Astrocyte of the cerebellum (primary cell): Measurements from ENCODE around the gene XXYLT1.

Experiments
- DNase-seq: peaks from one replicate; pipeline ENCODE4 v3.0.0-alpha.2; 2011; ENCODE audit warnings: low read depth
- H3K4me3 ChIP-seq: 2 replicates; pipeline ENCODE4 v1.5.1; 2011; ENCODE audit warnings: mild to moderate bottlenecking, low read depth, low read length, moderate library complexity
- in situ Hi-C: cut with HindIII; loops from 2 replicates; pipeline ENCODE4 v1.10.0; 2017; ENCODE audit warnings: low sequenced_read_pairs
- TF ChIP-seq, protein P1 (sequence below): IDR thresholded peaks from 2 replicates; pipeline ENCODE4 v1.5.1; 2012; ENCODE audit warnings: low read length, low read depth, moderate library complexity, mild to moderate bottlenecking; ENCODE audit errors: missing control alignments

Gene XXYLT1

DNA sequence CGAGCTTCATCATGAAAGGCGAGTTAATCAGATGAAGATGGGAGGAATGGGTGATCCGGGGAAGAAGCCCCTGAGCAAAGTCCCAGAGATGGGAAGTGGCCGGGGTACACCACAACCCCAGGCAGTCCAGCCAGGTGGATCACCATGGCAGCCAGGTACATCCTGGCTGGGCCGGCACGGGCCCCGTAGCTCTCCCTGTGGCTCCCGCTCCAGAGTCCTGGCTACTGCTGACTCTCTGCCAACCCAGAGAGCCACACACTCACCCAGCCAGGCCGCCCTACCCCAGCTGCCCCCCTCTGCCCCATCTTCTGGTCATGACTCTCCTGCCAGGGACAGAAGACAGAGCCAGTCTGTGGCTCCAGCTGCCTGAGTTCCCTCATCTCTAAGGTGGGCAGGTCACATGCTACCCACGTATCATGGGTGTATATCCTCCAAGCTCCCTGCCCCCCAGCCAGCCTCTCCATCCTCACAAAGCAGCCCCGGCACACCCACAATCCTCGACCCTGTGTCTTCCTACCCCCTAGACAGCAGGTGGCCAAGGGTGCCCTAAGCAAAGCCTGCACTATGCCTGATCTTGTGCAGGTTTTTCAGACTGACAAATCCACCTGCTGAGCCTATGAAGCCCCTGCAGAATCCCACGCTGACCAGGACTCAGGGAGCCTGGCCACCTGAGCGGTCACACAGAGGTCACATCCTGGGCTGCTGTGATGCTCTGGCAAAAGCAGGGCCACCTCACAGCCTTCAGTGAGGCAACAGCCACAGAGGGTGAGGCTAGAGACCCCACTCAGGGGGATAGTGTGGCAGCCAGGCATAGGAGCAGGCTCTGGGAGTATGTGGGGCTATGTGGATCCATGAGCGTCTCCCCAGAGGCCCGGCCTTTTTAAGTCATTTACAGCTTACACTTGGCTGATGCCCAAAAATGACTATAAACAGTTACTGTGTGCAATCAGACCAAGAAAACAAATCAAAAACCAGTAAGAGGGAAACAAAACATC is 13.2 kb downstream of the XXYLT1 start:
- in situ Hi-C loops, result loop anchor here (5.0 kb wide), 2 partner anchors 135 to 575 kb away; no protein-coding TSS in a partner anchor
- DNase-seq, result no peak
- TF ChIP-seq, protein P1, sequence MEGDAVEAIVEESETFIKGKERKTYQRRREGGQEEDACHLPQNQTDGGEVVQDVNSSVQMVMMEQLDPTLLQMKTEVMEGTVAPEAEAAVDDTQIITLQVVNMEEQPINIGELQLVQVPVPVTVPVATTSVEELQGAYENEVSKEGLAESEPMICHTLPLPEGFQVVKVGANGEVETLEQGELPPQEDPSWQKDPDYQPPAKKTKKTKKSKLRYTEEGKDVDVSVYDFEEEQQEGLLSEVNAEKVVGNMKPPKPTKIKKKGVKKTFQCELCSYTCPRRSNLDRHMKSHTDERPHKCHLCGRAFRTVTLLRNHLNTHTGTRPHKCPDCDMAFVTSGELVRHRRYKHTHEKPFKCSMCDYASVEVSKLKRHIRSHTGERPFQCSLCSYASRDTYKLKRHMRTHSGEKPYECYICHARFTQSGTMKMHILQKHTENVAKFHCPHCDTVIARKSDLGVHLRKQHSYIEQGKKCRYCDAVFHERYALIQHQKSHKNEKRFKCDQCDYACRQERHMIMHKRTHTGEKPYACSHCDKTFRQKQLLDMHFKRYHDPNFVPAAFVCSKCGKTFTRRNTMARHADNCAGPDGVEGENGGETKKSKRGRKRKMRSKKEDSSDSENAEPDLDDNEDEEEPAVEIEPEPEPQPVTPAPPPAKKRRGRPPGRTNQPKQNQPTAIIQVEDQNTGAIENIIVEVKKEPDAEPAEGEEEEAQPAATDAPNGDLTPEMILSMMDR, result no peak
- H3K4me3 ChIP-seq, result no peak overlapping the region

DNA sequence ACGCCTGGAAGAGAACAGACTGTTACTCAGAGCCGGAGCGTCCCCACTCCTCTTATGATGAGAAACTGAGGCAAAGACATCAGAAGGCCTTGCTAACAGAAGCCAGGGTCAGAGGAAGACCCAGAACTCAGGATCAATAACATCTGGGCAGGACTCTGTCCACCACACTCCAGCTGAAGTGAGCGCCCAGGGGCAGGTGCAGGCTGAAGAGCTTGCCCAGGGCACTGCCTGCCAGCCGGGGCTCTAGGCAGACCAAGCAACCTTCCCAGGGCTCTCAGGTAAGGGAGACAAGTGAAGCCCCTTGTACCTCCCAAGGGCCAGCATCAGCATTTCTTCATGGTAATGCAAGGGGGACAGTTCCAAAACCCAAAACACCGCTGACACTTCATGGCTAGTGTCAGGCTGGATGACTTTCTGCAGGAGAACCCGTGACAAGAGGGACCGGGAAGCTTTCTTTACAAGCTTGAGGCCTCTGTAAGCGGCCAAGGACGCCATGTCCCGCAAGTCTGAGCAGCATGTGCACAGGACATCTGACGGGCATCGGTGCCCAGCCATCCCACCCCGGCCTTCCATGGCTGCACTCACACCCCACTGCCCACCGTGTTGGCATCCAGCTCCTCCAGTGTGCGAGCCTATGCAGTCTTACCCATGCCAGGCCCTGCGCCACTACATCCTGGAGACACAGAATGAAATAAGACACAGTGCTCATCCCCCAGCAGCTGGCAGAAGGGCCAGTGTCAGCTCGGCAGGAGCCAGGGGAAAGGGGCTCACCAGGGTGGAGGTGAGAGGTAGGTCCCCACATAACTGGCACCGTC is 14.1 kb downstream of the XXYLT1 start:
- TF ChIP-seq, protein P1, result no peak
- in situ Hi-C loops, result loop anchor here (5.0 kb wide), 2 partner anchors 135 to 575 kb away; no protein-coding TSS in a partner anchor
- no peak overlapping the region for H3K4me3 ChIP-seq
- DNase-seq, result no peak

DNA sequence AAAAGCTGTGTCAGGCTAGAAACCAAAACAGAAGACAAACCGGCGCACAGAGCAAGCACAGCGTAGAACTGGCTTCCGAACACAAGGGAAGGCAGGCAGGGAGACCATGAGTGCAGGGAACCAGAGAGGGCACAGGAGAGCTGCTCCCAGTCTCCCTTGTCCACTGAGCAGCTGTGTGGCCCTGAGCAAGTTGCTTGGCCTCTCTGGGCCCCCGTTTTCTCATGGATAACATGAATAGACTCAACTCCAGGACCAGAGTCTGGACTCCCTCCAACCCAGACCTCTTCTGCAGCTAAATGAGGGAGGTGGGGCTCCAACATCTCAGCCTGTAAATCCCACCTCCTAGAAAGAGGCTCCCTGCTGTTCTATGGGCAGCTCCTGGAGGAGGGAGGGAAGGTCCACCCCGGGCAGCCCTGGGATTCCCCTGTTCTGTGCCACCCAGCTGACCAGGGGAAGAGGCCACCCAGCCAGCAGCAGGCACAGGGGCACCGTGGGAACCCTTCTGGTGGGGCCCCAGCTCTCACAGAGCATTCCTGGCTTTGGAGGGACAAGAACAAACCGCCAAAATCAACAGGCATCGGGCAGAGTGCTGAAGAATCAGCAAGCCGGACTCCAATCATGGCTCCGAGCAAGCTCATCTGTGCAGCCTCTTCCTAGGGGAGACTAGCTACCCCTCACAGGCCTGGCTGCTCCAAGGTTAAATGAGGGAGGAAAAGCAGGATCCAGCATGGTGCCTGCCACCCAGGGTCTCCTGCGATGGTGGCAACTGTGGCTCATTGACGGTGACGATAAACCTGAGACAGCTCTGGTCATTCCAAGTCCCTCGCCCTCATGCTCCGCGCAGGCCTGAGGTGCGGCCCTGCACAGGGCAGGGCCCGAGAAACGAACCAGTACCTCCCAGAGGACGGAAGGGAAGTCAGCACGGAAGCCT is 15.1 kb downstream of the XXYLT1 start:
- in situ Hi-C loops, result loop anchor here (5.0 kb wide), 2 partner anchors 134 to 574 kb away; no protein-coding TSS in a partner anchor
- TF ChIP-seq, protein P1, result no peak
- no peak for DNase-seq
- no peak overlapping the region for H3K4me3 ChIP-seq

DNA sequence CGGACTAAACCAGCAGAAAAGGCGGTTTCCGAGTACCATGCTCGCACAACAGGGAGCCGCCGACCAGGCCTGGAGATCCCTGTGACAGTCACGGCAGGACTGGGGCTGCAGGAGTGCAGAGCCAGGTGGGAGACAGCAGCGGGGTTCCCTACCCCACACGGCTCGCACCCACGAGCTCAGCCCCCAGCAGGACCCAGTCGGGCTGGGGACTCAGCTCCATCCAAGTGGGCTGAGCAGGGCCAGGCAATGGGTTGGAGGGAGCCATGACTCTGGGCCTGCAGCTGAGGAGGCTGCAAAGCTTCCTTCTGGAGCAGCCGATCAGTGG is 15.8 kb downstream of the XXYLT1 start:
- H3K4me3 ChIP-seq, result no peak overlapping the region
- no peak for DNase-seq
- TF ChIP-seq, protein P1, result no peak
- in situ Hi-C loops, result loop anchor here (5.0 kb wide), 2 partner anchors 133 to 573 kb away; no protein-coding TSS in a partner anchor

DNA sequence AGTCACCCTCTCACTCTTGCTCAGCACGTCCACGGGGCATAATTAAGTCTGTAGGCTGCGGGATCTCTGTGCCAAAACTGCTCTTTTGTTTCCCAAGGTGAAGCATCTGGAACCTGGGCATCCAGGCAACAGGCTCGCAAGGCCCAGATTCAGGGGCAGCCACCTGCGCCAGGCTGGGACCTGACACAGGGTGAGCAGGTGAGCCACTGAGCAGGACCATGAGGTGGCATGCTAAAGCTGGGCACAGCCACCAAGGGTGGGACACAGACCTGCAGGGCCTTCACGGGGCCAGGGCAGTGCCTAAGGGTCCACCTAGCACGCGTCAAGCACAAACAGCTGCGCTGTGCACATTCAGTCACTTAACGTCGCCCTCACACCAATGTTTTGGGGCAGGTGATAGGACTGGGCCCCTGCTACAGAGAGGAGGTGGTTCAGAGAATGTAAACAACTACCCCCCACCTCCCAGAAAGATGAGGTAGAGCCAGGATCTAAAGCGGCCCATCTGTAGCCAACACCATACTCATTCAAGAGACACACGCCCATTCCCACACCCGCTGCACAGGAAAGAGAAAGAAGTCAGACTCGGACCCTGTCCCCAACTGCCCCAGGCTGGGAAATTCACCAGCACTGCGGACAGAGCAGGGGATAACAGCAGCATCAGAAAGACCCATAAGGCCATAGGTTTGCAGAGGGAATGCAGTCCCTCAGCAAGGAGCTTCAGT is 16.3 kb downstream of the XXYLT1 start:
- no peak overlapping the region for H3K4me3 ChIP-seq
- no peak for DNase-seq
- TF ChIP-seq, protein P1, result no peak
- in situ Hi-C loops, result loop anchor here (5.0 kb wide), 2 partner anchors 132 to 572 kb away; no protein-coding TSS in a partner anchor
